ENCODE results near the gene SOX6.

DNA sequence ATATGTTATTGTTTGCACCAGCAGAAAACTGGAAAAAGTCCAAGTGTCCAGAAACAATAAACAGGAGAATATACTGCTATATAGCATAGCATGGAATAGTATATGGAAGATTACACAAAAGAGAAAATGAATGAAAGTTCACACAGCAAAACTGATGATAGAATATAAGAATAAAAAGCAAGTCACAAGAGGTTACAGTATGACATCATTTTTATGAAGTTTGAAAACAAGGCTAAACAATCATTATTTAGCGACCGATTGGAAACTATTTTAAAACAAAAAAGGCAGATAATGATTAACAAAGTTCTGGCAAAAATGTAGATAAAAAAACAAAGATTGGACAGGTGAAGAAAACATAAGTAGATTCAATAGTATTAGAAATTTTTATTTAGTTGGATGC lies 47.1 kb downstream of the SOX6 start:
- TF ChIP-seq RAD21 (IDR thresholded peaks at IDR 0.05; ENCODE audit: low read length) (no peak), YY1 (IDR thresholded peaks at IDR 0.05; ENCODE audit: low read depth) (no peak), POLR2AphosphoS5 (IDR thresholded peaks at IDR 0.05; ENCODE audit: low read depth, low read length) (no peak), SIN3A (IDR thresholded peaks at IDR 0.05; ENCODE audit: borderline replicate concordance, low read depth, low read length) (no peak), MEF2A (IDR thresholded peaks at IDR 0.05; ENCODE audit: borderline replicate concordance, low read depth) (no peak), EZH2phosphoT487 (IDR thresholded peaks at IDR 0.05; ENCODE audit: borderline replicate concordance, low read depth) (no peak)
- TF ChIP-seq, protein P1, sequence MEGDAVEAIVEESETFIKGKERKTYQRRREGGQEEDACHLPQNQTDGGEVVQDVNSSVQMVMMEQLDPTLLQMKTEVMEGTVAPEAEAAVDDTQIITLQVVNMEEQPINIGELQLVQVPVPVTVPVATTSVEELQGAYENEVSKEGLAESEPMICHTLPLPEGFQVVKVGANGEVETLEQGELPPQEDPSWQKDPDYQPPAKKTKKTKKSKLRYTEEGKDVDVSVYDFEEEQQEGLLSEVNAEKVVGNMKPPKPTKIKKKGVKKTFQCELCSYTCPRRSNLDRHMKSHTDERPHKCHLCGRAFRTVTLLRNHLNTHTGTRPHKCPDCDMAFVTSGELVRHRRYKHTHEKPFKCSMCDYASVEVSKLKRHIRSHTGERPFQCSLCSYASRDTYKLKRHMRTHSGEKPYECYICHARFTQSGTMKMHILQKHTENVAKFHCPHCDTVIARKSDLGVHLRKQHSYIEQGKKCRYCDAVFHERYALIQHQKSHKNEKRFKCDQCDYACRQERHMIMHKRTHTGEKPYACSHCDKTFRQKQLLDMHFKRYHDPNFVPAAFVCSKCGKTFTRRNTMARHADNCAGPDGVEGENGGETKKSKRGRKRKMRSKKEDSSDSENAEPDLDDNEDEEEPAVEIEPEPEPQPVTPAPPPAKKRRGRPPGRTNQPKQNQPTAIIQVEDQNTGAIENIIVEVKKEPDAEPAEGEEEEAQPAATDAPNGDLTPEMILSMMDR (IDR thresholded peaks at IDR 0.05): no peak
- TF ChIP-seq, protein P2, sequence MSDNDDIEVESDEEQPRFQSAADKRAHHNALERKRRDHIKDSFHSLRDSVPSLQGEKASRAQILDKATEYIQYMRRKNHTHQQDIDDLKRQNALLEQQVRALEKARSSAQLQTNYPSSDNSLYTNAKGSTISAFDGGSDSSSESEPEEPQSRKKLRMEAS (IDR thresholded peaks at IDR 0.05; ENCODE audit: low read depth): no peak

All from SK-N-SH (cell line).